ENCODE data around the gene FAM193A.

GRCh38 chr4:2684486-2684885 is 148.0 kb downstream of the FAM193A start:
- TF ChIP-seq POLR2A (IDR thresholded peaks at IDR 0.05) (no peak), CTCF (IDR thresholded peaks at IDR 0.05) (no peak)
